ENCODE results near the gene IQCN.

- peak; percentile 90 for TF ChIP-seq CTCF (conservative IDR thresholded peaks at IDR 0.05)
- no peak for TF ChIP-seq ZFX (IDR thresholded peaks at IDR 0.05)
These were observed 65.9 kb downstream of the IQCN start for GRCh38 chr19:18208098-18208951.

All from C4-2B (cell line).